CD4-positive, alpha-beta T cell treated with Interferon gamma for 1 hour (primary cell): Measurements from ENCODE around the gene POLR1C.
A peak's percentile ranks its signal among the peaks of the same experiment; 100 is the strongest.
"Not testable (repeated sequence)": the region's sequence is repeated elsewhere in the genome, so short reads cannot be mapped to it uniquely, and the experiment has no call there.

ENCODE experiments used
- DNase-seq: peaks from one replicate; pipeline ENCODE4 v3.0.0-alpha.2; 2020

The POLR1C gene

GRCh38 chr6:43493230-43493629 lies 23.7 kb upstream of the POLR1C start:
- DNase-seq, result no peak

- DNase-seq, result no peak
Measured at GRCh38 chr6:43493833-43494232, 23.1 kb upstream of the POLR1C start.

- DNase-seq, result no peak
Measured at GRCh38 chr6:43494321-43494720, 22.6 kb upstream of the POLR1C start.

- no peak for DNase-seq
Measured at GRCh38 chr6:43494766-43495165, 22.1 kb upstream of the POLR1C start.

GRCh38 chr6:43495409-43495941 lies 21.4 kb upstream of the POLR1C start:
- DNase-seq, result peak; percentile 9

GRCh38 chr6:43496370-43497128 lies 20.3 kb upstream of the POLR1C start:
- no peak for DNase-seq

GRCh38 chr6:43497129-43497396 lies 19.8 kb upstream of the POLR1C start:
- DNase-seq, result no peak

- no peak for DNase-seq
Measured at GRCh38 chr6:43497689-43498088, 19.2 kb upstream of the POLR1C start.

GRCh38 chr6:43498291-43498690 lies 18.6 kb upstream of the POLR1C start:
- not testable (repeated sequence) for DNase-seq

- no peak for DNase-seq
Measured at GRCh38 chr6:43499028-43499815, 17.7 kb upstream of the POLR1C start.

GRCh38 chr6:43500921-43501320 lies 16.0 kb upstream of the POLR1C start:
- DNase-seq, result no peak

- DNase-seq, result no peak
Measured at GRCh38 chr6:43502666-43503065, 14.2 kb upstream of the POLR1C start.

GRCh38 chr6:43503443-43503842 lies 13.4 kb upstream of the POLR1C start:
- no peak for DNase-seq

- DNase-seq, result no peak
Measured at GRCh38 chr6:43504756-43505593, 11.9 kb upstream of the POLR1C start.

- no peak for DNase-seq
Measured at GRCh38 chr6:43505718-43506117, 11.2 kb upstream of the POLR1C start.

GRCh38 chr6:43506171-43506570 lies 10.7 kb upstream of the POLR1C start:
- DNase-seq, result no peak

- peak; percentile 75 for DNase-seq
Measured at GRCh38 chr6:43506667-43507471, 10.0 kb upstream of the POLR1C start.

- DNase-seq, result no peak
Measured at GRCh38 chr6:43508481-43509141, 8.3 kb upstream of the POLR1C start.

- DNase-seq, result no peak
Measured at GRCh38 chr6:43509142-43509983, 7.5 kb upstream of the POLR1C start.

GRCh38 chr6:43509984-43510826 lies 6.7 kb upstream of the POLR1C start, which contains the start of gene LRRC73:
TSS of gene LRRC73 (minus strand) at chr6:43510346. CDS start at chr6:43509785, 561 bp downstream.
- DNase-seq, result peak; percentile 80
